HG03378 (cell line): ENCODE measurements around the gene ULK4.

Source experiments
- ATAC-seq: cut with Tn5 transposase; IDR thresholded peaks from one replicate; pipeline ENCODE4 v1.9.1; 2021; ENCODE audit warnings: mild to moderate bottlenecking, moderate library complexity; ENCODE audit not compliant: unreplicated experiment

Gene ULK4

GRCh38 chr3:41204369-41204768 lies 757.5 kb downstream of the ULK4 start:
- no peak for ATAC-seq

- ATAC-seq = peak; percentile 24
These were observed 759.0 kb downstream of the ULK4 start for GRCh38 chr3:41202834-41203345.

- peak; percentile 10 for ATAC-seq
These were observed 759.6 kb downstream of the ULK4 start for GRCh38 chr3:41202075-41202833.

- no peak for ATAC-seq
These were observed 761.3 kb downstream of the ULK4 start for GRCh38 chr3:41200669-41201021.

DNA sequence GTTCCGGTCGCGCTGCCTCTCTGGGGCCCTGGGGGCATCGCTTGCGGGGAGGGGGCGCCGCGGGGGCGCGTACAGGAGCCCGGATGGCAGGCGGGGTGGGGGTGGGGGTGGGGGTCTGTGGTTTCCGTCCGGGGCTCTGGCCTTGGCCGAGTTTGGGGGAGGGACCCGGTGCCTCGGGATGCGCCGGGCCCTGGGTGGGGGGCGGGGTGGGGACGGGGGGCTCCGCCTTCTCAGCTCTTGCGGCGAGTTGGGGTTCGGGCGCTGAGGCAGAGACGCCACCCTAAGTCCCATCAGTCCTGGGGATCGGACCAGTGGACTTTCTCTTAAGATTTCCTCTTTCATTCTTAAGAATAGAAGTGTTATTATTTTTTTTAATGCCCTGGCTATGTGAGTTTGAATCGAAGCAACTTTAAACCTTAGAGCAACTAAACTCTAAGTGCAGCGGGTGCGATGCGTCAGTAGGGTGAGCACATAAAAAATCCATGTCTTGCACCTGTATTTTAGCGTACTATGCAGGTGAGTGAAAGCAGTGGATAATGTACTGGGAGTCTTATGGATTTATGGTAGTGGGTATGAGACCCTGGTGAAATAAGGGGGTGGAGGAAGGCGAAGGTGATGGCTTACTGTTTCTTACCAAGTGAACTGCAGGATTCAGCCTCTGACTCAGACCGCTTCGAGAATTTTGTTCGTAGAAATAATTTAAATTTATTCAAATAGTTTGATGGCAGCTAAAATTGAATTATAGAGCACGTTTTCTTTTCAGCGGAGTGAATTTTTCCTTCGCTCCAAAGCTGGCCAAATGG lies 761.8 kb downstream of the ULK4 start:
- ATAC-seq = no peak

GRCh38 chr3:41198950-41199865 lies 762.7 kb downstream of the ULK4 start, which contains the start of gene CTNNB1:
CTNNB1 (plus strand) TSS chr3:41199505; CDS start chr3:41224069, 24,564 bp downstream.
- ATAC-seq = peak; percentile 69

GRCh38 chr3:41198526-41198925 lies 763.4 kb downstream of the ULK4 start:
- no peak for ATAC-seq

- ATAC-seq = no peak
These were observed 763.9 kb downstream of the ULK4 start for GRCh38 chr3:41198046-41198445.
